GM21515 (cell line): ENCODE measurements around the gene TAB3.
"Not testable (repeated sequence)": the region's sequence is repeated elsewhere in the genome, so short reads cannot be mapped to it uniquely, and the experiment has no call there.

Experiments
- ATAC-seq: cut with Tn5 transposase; IDR thresholded peaks from one replicate; pipeline ENCODE4 v1.9.1; 2021; ENCODE audit not compliant: unreplicated experiment

Gene TAB3

GRCh38 chrX:30822068-30822681, 66.9 kb downstream of the TAB3 start:
- peak; percentile 78 for ATAC-seq

DNA sequence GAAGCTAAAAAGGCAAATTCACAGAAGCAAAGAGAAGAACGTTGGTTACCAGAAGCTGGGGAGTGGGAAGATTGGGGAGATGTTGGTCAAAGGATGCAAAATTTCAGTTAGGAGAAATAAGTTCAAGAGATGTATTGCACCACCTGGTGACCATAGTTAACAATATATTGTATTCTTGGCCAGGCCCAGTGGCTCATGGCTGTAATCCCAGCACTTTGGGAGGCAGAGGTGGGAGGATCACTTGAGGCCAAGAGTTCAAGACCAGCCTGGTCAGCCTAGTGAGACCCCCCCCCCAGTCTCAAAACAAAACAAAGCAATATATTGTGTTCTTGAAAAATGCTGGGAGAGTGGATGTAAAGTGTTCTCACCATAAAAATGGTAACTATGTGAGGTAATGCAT, 67.9 kb downstream of the TAB3 start:
- ATAC-seq, result no peak

GRCh38 chrX:30819080-30819479, 70.0 kb downstream of the TAB3 start:
- ATAC-seq, result no peak

DNA sequence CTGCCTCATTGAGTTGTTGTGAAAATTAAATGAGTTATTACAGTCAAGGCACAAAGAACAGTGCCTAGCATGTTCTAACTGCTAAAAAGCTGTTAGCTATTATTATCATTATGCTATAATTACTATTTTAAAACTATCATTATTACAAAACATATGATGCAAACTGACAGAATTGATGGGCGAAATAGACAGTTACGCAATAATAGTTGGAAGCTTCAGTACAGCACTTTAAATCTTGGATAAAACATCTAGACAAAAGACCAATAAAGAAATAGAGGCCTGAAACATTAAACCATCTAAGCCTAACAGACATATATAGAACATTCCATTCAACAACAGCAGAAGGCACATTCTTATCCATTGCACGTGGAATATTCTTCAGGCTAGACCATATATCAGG, 73.0 kb downstream of the TAB3 start:
- ATAC-seq, result no peak

- ATAC-seq, result no peak
These were observed 74.1 kb downstream of the TAB3 start for GRCh38 chrX:30814978-30815377.

GRCh38 chrX:30812326-30812725, 76.7 kb downstream of the TAB3 start:
- peak; percentile 98 for ATAC-seq

DNA sequence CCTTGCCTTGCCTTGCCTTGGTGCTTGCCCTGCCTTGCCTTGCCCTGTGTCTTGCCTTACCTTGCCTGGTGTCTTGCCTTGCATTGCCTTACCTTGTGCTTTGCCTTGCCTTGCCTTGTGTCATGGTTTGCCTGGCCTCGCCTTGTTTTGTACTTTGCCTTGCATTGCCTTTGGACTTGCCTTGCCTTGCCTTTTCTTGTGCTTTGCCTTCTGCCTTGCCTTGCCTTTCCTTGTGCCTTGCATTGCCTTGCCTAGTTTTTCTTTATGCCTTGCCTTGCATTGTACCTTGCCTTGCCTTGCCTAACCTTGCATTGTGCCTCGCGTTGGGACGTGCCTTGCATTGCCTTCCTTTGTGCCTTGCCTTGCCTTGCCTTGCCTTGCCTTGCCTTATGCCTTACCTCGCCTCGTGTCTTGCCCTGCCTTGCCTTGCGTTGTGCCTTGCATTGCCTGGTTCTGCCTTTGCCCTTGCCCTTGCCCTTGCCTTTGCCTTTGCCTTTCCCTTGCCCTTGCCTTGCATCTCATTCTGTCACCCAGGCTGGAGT, 82.8 kb downstream of the TAB3 start:
- no peak for ATAC-seq

- no peak for ATAC-seq
These were observed 84.6 kb downstream of the TAB3 start for GRCh38 chrX:30804462-30804861.

- ATAC-seq, result no peak
These were observed 88.2 kb downstream of the TAB3 start for GRCh38 chrX:30800901-30801300.

DNA sequence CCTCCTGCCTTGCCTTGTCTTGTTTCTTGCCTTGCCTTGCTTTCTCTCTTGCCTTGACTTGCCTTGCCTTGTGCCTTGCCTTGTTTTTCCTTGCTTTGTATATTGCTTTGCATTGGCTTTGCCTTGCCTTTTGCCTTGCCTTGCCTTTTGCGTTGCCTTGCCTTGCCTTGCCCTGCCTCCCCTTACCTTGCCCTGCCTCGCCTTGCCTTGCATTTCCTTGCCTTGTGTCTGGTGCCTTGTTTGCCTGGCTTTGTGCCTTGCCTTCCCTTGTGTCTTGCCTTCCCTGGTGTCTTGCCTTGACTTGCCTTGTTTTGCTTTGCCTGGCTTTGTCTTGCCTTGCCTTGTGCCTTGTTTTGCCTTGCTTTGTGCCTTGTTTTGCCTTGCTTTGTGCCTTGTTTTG, 89.7 kb downstream of the TAB3 start:
- no peak for ATAC-seq

DNA sequence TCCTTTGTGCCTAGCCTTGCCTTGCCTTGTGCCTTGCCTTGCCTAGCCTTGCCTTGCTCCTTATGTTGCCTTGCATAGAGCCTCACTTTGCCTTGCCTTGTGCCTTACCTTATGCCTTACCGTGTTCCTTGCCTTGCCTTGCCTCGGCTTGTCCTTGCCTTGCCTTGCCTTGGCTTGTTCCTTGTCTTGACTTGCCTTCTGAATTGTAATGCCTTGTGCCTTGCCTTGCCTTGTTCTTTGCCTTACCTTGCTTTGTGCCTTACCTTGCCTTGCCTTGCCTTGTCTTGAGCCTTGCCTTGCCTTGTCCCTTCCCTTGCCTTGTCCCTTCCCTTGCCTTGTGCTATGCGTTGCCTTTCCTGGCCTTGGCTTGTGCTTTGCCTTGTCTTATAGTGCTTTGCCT, 90.2 kb downstream of the TAB3 start:
- no peak for ATAC-seq

GRCh38 chrX:30797301-30797700, 91.8 kb downstream of the TAB3 start:
- ATAC-seq, result not testable (repeated sequence)

- ATAC-seq, result no peak
These were observed 92.8 kb downstream of the TAB3 start for GRCh38 chrX:30795981-30796958.

DNA sequence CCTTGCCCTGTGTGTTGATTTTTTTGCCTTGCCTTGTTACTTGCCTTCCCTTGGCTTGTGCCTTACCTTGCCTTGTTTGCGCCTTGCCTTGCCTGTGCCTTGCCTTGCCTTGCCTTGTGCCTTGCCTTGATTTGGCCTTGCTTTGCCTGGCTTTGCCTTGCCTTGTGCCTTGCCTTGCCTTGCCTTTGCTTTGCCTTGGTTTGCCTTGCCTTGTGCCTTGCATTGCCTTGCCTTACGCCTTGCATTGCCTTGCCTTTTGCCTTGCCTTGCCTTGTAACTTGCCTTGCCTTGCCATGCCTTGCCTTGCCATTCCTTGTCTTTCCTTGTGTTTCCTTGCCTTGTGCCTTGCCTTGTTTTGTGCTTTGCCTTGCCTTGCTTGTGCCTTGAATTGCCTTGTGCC, 94.6 kb downstream of the TAB3 start:
- no peak for ATAC-seq

GRCh38 chrX:30793767-30794103, 95.3 kb downstream of the TAB3 start:
- no peak for ATAC-seq

- no peak for ATAC-seq
These were observed 95.8 kb downstream of the TAB3 start for GRCh38 chrX:30793075-30793766.

GRCh38 chrX:30791296-30792278, 97.5 kb downstream of the TAB3 start:
- no peak for ATAC-seq

- ATAC-seq, result no peak
These were observed 102.0 kb downstream of the TAB3 start for GRCh38 chrX:30787012-30787411.

GRCh38 chrX:30786374-30786773, 102.7 kb downstream of the TAB3 start:
- ATAC-seq, result no peak

DNA sequence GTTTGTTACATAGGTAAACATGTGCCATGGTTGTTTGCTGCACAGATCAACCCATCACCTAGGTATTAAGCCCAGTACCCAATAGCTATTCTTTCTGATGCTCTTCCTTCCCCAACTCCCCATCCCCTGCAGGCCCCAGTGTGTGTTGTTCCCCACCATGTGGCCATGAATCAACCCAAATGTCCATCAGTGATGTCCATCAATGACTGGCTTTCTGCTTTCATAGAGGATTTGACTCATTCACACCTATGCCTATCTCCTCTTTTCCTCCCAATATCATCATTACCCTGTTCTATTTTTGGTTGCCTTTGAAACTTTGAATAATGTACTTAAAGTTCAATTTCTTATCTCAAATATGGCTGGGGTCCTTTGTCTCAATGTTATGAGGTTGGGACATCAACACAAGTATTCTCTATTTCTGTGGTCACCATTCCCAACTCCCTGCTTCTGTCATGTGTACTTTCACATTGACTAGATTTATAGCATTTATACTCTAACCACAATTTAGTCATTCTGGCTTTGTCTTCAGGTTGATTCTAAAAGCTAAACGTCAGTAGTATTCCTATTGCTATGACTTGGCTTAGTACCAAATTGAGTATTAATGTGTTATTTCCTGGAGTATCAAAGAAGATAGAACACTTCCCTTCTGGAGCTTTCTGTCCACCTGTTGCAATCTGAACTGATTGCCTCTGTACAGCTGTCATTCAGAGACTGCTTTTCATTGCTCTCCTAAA, 107.2 kb downstream of the TAB3 start:
- no peak for ATAC-seq
